ENCODE measurements around the gene ATG2B.
A peak's percentile ranks its signal among the peaks of the same experiment; 100 is the strongest.

Gene ATG2B

GRCh38 chr14:96232506-96232905 is 130.6 kb downstream of the ATG2B start:
- Mint-ChIP-seq H3K4me1 (peaks cover 15% of the 10 kb centered on the region), H3K9me3 (peaks cover 4% of the 10 kb centered on the region)

GRCh38 chr14:96231526-96232130 is 131.5 kb downstream of the ATG2B start:
- H3K27ac Mint-ChIP-seq, result peak overlapping the region in 2 of 3 experiments; percentile 6 to 11
- H3K27me3 Mint-ChIP-seq (ENCODE audit: low read depth), result peaks cover 13% of the 10 kb centered on the region
- TF ChIP-seq, protein P1, sequence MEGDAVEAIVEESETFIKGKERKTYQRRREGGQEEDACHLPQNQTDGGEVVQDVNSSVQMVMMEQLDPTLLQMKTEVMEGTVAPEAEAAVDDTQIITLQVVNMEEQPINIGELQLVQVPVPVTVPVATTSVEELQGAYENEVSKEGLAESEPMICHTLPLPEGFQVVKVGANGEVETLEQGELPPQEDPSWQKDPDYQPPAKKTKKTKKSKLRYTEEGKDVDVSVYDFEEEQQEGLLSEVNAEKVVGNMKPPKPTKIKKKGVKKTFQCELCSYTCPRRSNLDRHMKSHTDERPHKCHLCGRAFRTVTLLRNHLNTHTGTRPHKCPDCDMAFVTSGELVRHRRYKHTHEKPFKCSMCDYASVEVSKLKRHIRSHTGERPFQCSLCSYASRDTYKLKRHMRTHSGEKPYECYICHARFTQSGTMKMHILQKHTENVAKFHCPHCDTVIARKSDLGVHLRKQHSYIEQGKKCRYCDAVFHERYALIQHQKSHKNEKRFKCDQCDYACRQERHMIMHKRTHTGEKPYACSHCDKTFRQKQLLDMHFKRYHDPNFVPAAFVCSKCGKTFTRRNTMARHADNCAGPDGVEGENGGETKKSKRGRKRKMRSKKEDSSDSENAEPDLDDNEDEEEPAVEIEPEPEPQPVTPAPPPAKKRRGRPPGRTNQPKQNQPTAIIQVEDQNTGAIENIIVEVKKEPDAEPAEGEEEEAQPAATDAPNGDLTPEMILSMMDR (IDR thresholded peaks at IDR 0.05; ENCODE audit: unreplicated experiment in 3 of 3), result no peak
- peaks cover 6% of the 10 kb centered on the region for H3K9me3 Mint-ChIP-seq
- no peaks in the 10 kb centered on the region for H3K36me3 Mint-ChIP-seq (ENCODE audit: low read depth)
- H3K4me1 Mint-ChIP-seq, result peaks cover 15% of the 10 kb centered on the region
- no peak overlapping the region for H3K4me3 Mint-ChIP-seq

More at GRCh38 chr14:96232506-96232905, 130.6 kb downstream of the ATG2B start:
- no peak overlapping the region for H3K4me3 Mint-ChIP-seq
- TF ChIP-seq, protein P1 (IDR thresholded peaks at IDR 0.05; ENCODE audit: unreplicated experiment in 3 of 3), result no peak
- no peak overlapping the region for H3K27ac Mint-ChIP-seq
- peaks cover 13% of the 10 kb centered on the region for H3K27me3 Mint-ChIP-seq (ENCODE audit: low read depth)
- H3K36me3 Mint-ChIP-seq (ENCODE audit: low read depth), result no peaks in the 10 kb centered on the region

- TF ChIP-seq, protein P1 (IDR thresholded peaks at IDR 0.05; ENCODE audit: unreplicated experiment in 3 of 3), result no peak
- no peaks in the 10 kb centered on the region for H3K36me3 Mint-ChIP-seq (ENCODE audit: low read depth)
- H3K27ac Mint-ChIP-seq, result peak overlapping the region in 2 of 3 experiments; percentile 6 to 11
- no peak overlapping the region for H3K4me3 Mint-ChIP-seq
- H3K27me3 Mint-ChIP-seq (ENCODE audit: low read depth), result peaks cover 13% of the 10 kb centered on the region
- peaks cover 16% of the 10 kb centered on the region for H3K4me1 Mint-ChIP-seq
- H3K9me3 Mint-ChIP-seq, result peaks cover 6% of the 10 kb centered on the region
Measured at GRCh38 chr14:96231056-96231455, 132.1 kb downstream of the ATG2B start.

GRCh38 chr14:96229315-96229714 is 133.8 kb downstream of the ATG2B start:
- Mint-ChIP-seq H3K27ac (no peak overlapping the region), H3K27me3 (ENCODE audit: low read depth) (peaks cover 9% of the 10 kb centered on the region), H3K4me3 (no peak overlapping the region), H3K4me1 (peaks cover 26% of the 10 kb centered on the region), H3K36me3 (ENCODE audit: low read depth) (no peaks in the 10 kb centered on the region), H3K9me3 (peaks cover 6% of the 10 kb centered on the region)
- TF ChIP-seq, protein P1 (IDR thresholded peaks at IDR 0.05; ENCODE audit: unreplicated experiment in 3 of 3), result no peak

All from nephron (organoid).